ENCODE results near the gene MRPS31. TPM values are rescaled to one million over a fixed set of nuclear protein-coding genes. Genes with fewer than 3 reads are reported as not detected.

The MRPS31 gene
- total and polyA plus RNA-seq, 4 donors: 13.4 to 17.6 (median 16.0) TPM

GRCh38 chr13:40758811-40759210 is 12.2 kb downstream of the MRPS31 start:
- no peak for TF ChIP-seq SP1 (IDR thresholded peaks at IDR 0.05)
- TF ChIP-seq RXRA (IDR thresholded peaks at IDR 0.05): no peak
- TF ChIP-seq TAF1 (conservative IDR thresholded peaks at IDR 0.05): no peak
- no peak for TF ChIP-seq YY1 (IDR thresholded peaks at IDR 0.05)
- TF ChIP-seq, protein P1, sequence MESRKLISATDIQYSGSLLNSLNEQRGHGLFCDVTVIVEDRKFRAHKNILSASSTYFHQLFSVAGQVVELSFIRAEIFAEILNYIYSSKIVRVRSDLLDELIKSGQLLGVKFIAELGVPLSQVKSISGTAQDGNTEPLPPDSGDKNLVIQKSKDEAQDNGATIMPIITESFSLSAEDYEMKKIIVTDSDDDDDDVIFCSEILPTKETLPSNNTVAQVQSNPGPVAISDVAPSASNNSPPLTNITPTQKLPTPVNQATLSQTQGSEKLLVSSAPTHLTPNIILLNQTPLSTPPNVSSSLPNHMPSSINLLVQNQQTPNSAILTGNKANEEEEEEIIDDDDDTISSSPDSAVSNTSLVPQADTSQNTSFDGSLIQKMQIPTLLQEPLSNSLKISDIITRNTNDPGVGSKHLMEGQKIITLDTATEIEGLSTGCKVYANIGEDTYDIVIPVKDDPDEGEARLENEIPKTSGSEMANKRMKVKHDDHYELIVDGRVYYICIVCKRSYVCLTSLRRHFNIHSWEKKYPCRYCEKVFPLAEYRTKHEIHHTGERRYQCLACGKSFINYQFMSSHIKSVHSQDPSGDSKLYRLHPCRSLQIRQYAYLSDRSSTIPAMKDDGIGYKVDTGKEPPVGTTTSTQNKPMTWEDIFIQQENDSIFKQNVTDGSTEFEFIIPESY (IDR thresholded peaks at IDR 0.05): no peak
- TF ChIP-seq FOXA2 (IDR thresholded peaks at IDR 0.05): no peak
- no peak for TF ChIP-seq NR2F2 (IDR thresholded peaks at IDR 0.05)
- TF ChIP-seq HNF4G (IDR thresholded peaks at IDR 0.05): no peak
- TF ChIP-seq FOXA1 (IDR thresholded peaks at IDR 0.05): no peak
- TF ChIP-seq GABPA (IDR thresholded peaks at IDR 0.05 in 1 of 2, conservative IDR thresholded peaks at IDR 0.05 in 1 of 2): no peak
- TF ChIP-seq EGR1 (IDR thresholded peaks at IDR 0.05; ENCODE audit: low read depth in 2 of 2): no peak
- no peak for TF ChIP-seq REST (IDR thresholded peaks at IDR 0.05)
- TF ChIP-seq HNF4A (conservative IDR thresholded peaks at IDR 0.05): no peak
- TF ChIP-seq, protein P2, sequence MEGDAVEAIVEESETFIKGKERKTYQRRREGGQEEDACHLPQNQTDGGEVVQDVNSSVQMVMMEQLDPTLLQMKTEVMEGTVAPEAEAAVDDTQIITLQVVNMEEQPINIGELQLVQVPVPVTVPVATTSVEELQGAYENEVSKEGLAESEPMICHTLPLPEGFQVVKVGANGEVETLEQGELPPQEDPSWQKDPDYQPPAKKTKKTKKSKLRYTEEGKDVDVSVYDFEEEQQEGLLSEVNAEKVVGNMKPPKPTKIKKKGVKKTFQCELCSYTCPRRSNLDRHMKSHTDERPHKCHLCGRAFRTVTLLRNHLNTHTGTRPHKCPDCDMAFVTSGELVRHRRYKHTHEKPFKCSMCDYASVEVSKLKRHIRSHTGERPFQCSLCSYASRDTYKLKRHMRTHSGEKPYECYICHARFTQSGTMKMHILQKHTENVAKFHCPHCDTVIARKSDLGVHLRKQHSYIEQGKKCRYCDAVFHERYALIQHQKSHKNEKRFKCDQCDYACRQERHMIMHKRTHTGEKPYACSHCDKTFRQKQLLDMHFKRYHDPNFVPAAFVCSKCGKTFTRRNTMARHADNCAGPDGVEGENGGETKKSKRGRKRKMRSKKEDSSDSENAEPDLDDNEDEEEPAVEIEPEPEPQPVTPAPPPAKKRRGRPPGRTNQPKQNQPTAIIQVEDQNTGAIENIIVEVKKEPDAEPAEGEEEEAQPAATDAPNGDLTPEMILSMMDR (IDR thresholded peaks at IDR 0.05; ENCODE audit: low read depth, low read length, missing input control): no peak
- TF ChIP-seq, protein P3, sequence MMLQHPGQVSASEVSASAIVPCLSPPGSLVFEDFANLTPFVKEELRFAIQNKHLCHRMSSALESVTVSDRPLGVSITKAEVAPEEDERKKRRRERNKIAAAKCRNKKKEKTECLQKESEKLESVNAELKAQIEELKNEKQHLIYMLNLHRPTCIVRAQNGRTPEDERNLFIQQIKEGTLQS (IDR thresholded peaks at IDR 0.05): no peak
- no peak for TF ChIP-seq JUND (IDR thresholded peaks at IDR 0.05)
- no peak for TF ChIP-seq MAX (IDR thresholded peaks at IDR 0.05)
- no peak for TF ChIP-seq RAD21 (IDR thresholded peaks at IDR 0.05)
- peaks cover 0 to 7% (median 3%) of the 10 kb centered on the region in 4 donors for H3K4me1 ChIP-seq (ENCODE audit: control insufficient read depth in 4 of 4, insufficient read depth in 4 of 4, low read length in 3 of 4)
- H3K27ac ChIP-seq (ENCODE audit: low read depth in 1 of 2, low read length in 2 of 2): no peak overlapping the region
- no peaks in the 10 kb centered on the region for H3K9me3 ChIP-seq (ENCODE audit: control insufficient read depth in 4 of 4, low read length in 3 of 4)
- WGBS: 98% methylated on average over 4 of the region's 4 CpGs
- no peak overlapping the region for H3K4me3 ChIP-seq (ENCODE audit: low read depth in 1 of 3, low read length in 3 of 3)
- peaks cover 3 to 15% (median 8%) of the 10 kb centered on the region in 4 donors for H3K36me3 ChIP-seq (ENCODE audit: control insufficient read depth in 4 of 4, insufficient read depth in 3 of 4, low read depth in 1 of 4, low read length in 3 of 4)
- no peak overlapping the region for H3K9ac ChIP-seq (ENCODE audit: low read depth in 1 of 2, low read length in 2 of 2)
- no peaks in the 10 kb centered on the region for H3K27me3 ChIP-seq (ENCODE audit: control insufficient read depth in 4 of 4, insufficient read depth in 4 of 4, low read length in 3 of 4)
- no peak for DNase-seq (ENCODE audit: low spot score)
